GM23338 (cell line): Measurements from ENCODE around the gene DPF3. TPM values are rescaled to one million over a fixed set of nuclear protein-coding genes. Genes with fewer than 3 reads are reported as not detected.

Source experiments
- ATAC-seq: fragments of 200-7000 bp; cut with Tn5 transposase; 3 replicates; pipeline ENCODE4 v1.9.1; 2020
- DNase-seq: peaks from one replicate; pipeline ENCODE4 v3.0.0-alpha.2; 2015; ENCODE audit warnings: low spot score
- H2AFZ ChIP-seq: fragments of 200-600 bp; sonication (generic); 2 replicates; pipeline ENCODE4 v1.8.0; 2016; ENCODE audit warnings: antibody characterized with exemption, mild to moderate bottlenecking, moderate library complexity
- H3F3A ChIP-seq: fragments of 200-600 bp; sonication (generic); replicated peaks from 2 replicates; pipeline ENCODE4 v1.8.0; 2017; ENCODE audit warnings: antibody characterized with exemption, mixed run types, low read depth
- H3K27ac ChIP-seq: fragments of 200-600 bp; sonication (generic); 2 replicates; pipeline ENCODE4 v1.6.1; 2016; ENCODE audit warnings: low read depth
- H3K27me3 ChIP-seq: fragments of 200-600 bp; sonication (generic); 2 replicates; pipeline ENCODE4 v1.8.0; 2016; ENCODE audit warnings: mild to moderate bottlenecking, mixed run types, moderate library complexity; ENCODE audit not compliant: insufficient read depth
- H3K36me3 ChIP-seq: fragments of 200-600 bp; sonication (generic); 2 replicates; pipeline ENCODE4 v1.8.0; 2016; ENCODE audit warnings: mild to moderate bottlenecking; ENCODE audit not compliant: insufficient read depth
- H3K4me1 ChIP-seq: fragments of 200-600 bp; sonication (generic); 2 replicates; pipeline ENCODE4 v1.8.0; 2016; ENCODE audit warnings: mild to moderate bottlenecking, moderate library complexity; ENCODE audit not compliant: insufficient read depth
- H3K4me2 ChIP-seq: fragments of 200-600 bp; sonication (generic); 2 replicates; pipeline ENCODE4 v1.7.1; 2017; ENCODE audit warnings: mixed run types
- H3K4me3 ChIP-seq: fragments of 200-600 bp; sonication (generic); 2 replicates; pipeline ENCODE4 v1.6.1; 2016; ENCODE audit warnings: mixed run types
- H3K79me2 ChIP-seq: fragments of 200-600 bp; sonication (generic); replicated peaks from 2 replicates; pipeline ENCODE4 v1.8.0; 2017; ENCODE audit warnings: mild to moderate bottlenecking; ENCODE audit not compliant: insufficient read depth
- H3K9me2 ChIP-seq: fragments of 200-600 bp; sonication (generic); 2 replicates; pipeline ENCODE4 v1.8.0; 2017; ENCODE audit not compliant: insufficient read depth
- H4K20me1 ChIP-seq: fragments of 200-600 bp; sonication (generic); replicated peaks from 2 replicates; pipeline ENCODE4 v1.8.0; 2017; ENCODE audit warnings: mild to moderate bottlenecking; ENCODE audit not compliant: insufficient read depth
- H3K27ac Mint-ChIP-seq: 2 replicates; pipeline ENCODE4 v1.8.0; 2020; ENCODE audit warnings: inconsistent platforms, mild to moderate bottlenecking, moderate library complexity, mixed read lengths
- H3K27me3 Mint-ChIP-seq: 3 replicates; pipeline ENCODE4 v1.8.0; 2022; ENCODE audit warnings: low read depth, mild to moderate bottlenecking, moderate library complexity, mixed read lengths, inconsistent platforms; ENCODE audit not compliant: insufficient read depth, poor library complexity
- H3K36me3 Mint-ChIP-seq: 3 replicates; pipeline ENCODE4 v1.8.0; 2021; ENCODE audit warnings: low read depth, mild to moderate bottlenecking, inconsistent platforms, moderate library complexity, mixed read lengths
- H3K4me1 Mint-ChIP-seq: 3 replicates; pipeline ENCODE4 v1.8.0; 2020; ENCODE audit warnings: mild to moderate bottlenecking, inconsistent platforms, mixed read lengths
- H3K4me3 Mint-ChIP-seq: 3 replicates; pipeline ENCODE4 v1.8.0; 2021; ENCODE audit warnings: moderate library complexity, mild to moderate bottlenecking, inconsistent platforms, mixed read lengths
- H3K9me3 Mint-ChIP-seq: 3 replicates; pipeline ENCODE4 v1.8.0; 2020; ENCODE audit warnings: moderate library complexity, mild to moderate bottlenecking, inconsistent platforms, mixed read lengths
- CREB1 ChIP-seq: fragments of 250-450 bp; sonication (Bioruptor Pico); IDR thresholded peaks from 2 replicates; pipeline ENCODE4 v1.5.0; 2020; ENCODE audit warnings: low read depth, mild to moderate bottlenecking, moderate library complexity
- EZH2 ChIP-seq: fragments of 200-600 bp; sonication (generic); IDR thresholded peaks from one replicate; pipeline ENCODE4 v1.8.0; 2017; ENCODE audit warnings: antibody characterized with exemption, mild to moderate bottlenecking, low read depth; ENCODE audit not compliant: unreplicated experiment
- EZH2phosphoT487 ChIP-seq: fragments of 200-600 bp; sonication (generic); IDR thresholded peaks from one replicate; pipeline ENCODE4 v1.8.1; 2018; ENCODE audit warnings: antibody characterized with exemption; ENCODE audit not compliant: unreplicated experiment
- JUNB ChIP-seq: IDR thresholded peaks from one replicate; pipeline ENCODE4 v1.6.1; 2016; ENCODE audit warnings: antibody characterized with exemption; ENCODE audit not compliant: unreplicated experiment
- NANOG ChIP-seq: IDR thresholded peaks from 2 replicates; pipeline ENCODE4 v1.6.1; 2016; ENCODE audit warnings: antibody characterized with exemption, borderline replicate concordance
- POLR2AphosphoS5 ChIP-seq: IDR thresholded peaks from 2 replicates; pipeline ENCODE4 v1.6.1; 2016; ENCODE audit warnings: antibody characterized with exemption, low read depth
- STAT1 ChIP-seq: IDR thresholded peaks from one replicate; pipeline ENCODE4 v1.6.1; 2016; ENCODE audit warnings: antibody characterized with exemption; ENCODE audit not compliant: unreplicated experiment
- ZNF114 ChIP-seq: fragments of 250-450 bp; sonication (Bioruptor Pico); IDR thresholded peaks from 2 replicates; pipeline ENCODE4 v1.5.0; 2020; ENCODE audit warnings: mild to moderate bottlenecking, moderate library complexity
- ZNF331 ChIP-seq: fragments of 250-450 bp; sonication (Bioruptor Pico); IDR thresholded peaks from 2 replicates; pipeline ENCODE4 v1.5.0; 2020; ENCODE audit warnings: low read depth, mild to moderate bottlenecking, moderate library complexity
- polyA plus RNA-seq: library from polyadenylated mRNA; unstranded; fragments of >200 nt; fragmentation: Nextera tagmentation; extraction: Ambion mirVana; gene quantifications from 2 replicates; pipeline ENCODE4 v1.2.1, GENCODE V29; 2016
- total RNA-seq: library from RNA; depleted of rRNA; stranded (reverse); fragments of >200 nt; shearing (Covaris generic); gene quantifications from 2 replicates; pipeline ENCODE4 v1.2.3, GENCODE V29; 2014
- TF ChIP-seq, protein P1 (sequence below): IDR thresholded peaks from one replicate; pipeline ENCODE4 v1.6.1; 2018; ENCODE audit warnings: antibody characterized with exemption; ENCODE audit not compliant: unreplicated experiment
- TF ChIP-seq, protein P2 (sequence below): fragments of 250-450 bp; sonication (Bioruptor Pico); IDR thresholded peaks from 2 replicates; pipeline ENCODE4 v1.5.0; 2020; ENCODE audit warnings: mild to moderate bottlenecking, moderate library complexity
- TF ChIP-seq, protein P3 (sequence below), 2 experiments: fragments of 200-600 bp in 1 of 2; sonication (generic) in 1 of 2; conservative IDR thresholded peaks; 2 replicates each; pipeline versions ENCODE4 v1.5.1 to v1.6.1; 2016 to 2017; ENCODE audit warnings: antibody characterized with exemption in 2 of 2, low read depth in 2 of 2, mild to moderate bottlenecking in 2 of 2, moderate library complexity in 1 of 2
- TF ChIP-seq, protein P4 (sequence below): IDR thresholded peaks from 2 replicates; pipeline ENCODE4 v1.6.1; 2016; ENCODE audit warnings: antibody characterized with exemption

DPF3 gene
- total and polyA plus RNA-seq, 2 experiments from 2014 or later: 0.18 to 1.0 TPM

DNA sequence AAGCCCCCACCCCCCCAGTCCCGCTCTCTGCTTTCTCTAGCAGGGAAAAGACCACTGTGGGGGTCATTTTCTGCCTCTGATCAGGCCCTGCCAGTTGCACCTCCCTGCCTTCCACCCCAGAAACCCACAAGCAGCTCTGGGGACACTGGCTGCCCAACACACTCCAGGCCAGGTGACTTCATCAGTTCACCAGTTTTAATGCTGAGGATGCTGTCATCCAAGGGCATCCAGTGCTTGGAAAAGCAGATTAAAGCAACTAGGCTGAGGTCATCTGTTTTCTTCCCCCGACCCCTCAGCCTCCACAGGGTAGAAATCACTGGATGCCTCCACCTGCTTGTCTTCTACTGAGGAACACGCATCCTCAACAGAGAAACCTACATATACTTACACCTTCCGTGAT lies 282.4 kb downstream of the DPF3 start:
- no peak overlapping the region for H3K4me3 Mint-ChIP-seq
- no peak for ATAC-seq
- Histone ChIP-seq H2AFZ (no peak overlapping the region), H3K4me1 (no peaks in the 10 kb centered on the region), H3K36me3 (no peaks in the 10 kb centered on the region), H3K79me2 (no peaks in the 10 kb centered on the region), H3F3A (no peaks in the 10 kb centered on the region), H4K20me1 (no peaks in the 10 kb centered on the region), H3K27ac (no peak overlapping the region), H3K27me3 (no peaks in the 10 kb centered on the region), H3K4me3 (no peak overlapping the region), H3K9me2 (peaks cover under 1% of the 10 kb centered on the region; the same call in 1 of the 2 replicates), H3K4me2 (no peak overlapping the region)
- DNase-seq: no peak
- no peak overlapping the region for H3K27ac Mint-ChIP-seq
- no peak for TF ChIP-seq JUNB
- TF ChIP-seq ZNF114 (CRISPR knock-in tag): no peak
- TF ChIP-seq, protein P1, sequence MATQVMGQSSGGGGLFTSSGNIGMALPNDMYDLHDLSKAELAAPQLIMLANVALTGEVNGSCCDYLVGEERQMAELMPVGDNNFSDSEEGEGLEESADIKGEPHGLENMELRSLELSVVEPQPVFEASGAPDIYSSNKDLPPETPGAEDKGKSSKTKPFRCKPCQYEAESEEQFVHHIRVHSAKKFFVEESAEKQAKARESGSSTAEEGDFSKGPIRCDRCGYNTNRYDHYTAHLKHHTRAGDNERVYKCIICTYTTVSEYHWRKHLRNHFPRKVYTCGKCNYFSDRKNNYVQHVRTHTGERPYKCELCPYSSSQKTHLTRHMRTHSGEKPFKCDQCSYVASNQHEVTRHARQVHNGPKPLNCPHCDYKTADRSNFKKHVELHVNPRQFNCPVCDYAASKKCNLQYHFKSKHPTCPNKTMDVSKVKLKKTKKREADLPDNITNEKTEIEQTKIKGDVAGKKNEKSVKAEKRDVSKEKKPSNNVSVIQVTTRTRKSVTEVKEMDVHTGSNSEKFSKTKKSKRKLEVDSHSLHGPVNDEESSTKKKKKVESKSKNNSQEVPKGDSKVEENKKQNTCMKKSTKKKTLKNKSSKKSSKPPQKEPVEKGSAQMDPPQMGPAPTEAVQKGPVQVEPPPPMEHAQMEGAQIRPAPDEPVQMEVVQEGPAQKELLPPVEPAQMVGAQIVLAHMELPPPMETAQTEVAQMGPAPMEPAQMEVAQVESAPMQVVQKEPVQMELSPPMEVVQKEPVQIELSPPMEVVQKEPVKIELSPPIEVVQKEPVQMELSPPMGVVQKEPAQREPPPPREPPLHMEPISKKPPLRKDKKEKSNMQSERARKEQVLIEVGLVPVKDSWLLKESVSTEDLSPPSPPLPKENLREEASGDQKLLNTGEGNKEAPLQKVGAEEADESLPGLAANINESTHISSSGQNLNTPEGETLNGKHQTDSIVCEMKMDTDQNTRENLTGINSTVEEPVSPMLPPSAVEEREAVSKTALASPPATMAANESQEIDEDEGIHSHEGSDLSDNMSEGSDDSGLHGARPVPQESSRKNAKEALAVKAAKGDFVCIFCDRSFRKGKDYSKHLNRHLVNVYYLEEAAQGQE: no peak
- TF ChIP-seq, protein P2, sequence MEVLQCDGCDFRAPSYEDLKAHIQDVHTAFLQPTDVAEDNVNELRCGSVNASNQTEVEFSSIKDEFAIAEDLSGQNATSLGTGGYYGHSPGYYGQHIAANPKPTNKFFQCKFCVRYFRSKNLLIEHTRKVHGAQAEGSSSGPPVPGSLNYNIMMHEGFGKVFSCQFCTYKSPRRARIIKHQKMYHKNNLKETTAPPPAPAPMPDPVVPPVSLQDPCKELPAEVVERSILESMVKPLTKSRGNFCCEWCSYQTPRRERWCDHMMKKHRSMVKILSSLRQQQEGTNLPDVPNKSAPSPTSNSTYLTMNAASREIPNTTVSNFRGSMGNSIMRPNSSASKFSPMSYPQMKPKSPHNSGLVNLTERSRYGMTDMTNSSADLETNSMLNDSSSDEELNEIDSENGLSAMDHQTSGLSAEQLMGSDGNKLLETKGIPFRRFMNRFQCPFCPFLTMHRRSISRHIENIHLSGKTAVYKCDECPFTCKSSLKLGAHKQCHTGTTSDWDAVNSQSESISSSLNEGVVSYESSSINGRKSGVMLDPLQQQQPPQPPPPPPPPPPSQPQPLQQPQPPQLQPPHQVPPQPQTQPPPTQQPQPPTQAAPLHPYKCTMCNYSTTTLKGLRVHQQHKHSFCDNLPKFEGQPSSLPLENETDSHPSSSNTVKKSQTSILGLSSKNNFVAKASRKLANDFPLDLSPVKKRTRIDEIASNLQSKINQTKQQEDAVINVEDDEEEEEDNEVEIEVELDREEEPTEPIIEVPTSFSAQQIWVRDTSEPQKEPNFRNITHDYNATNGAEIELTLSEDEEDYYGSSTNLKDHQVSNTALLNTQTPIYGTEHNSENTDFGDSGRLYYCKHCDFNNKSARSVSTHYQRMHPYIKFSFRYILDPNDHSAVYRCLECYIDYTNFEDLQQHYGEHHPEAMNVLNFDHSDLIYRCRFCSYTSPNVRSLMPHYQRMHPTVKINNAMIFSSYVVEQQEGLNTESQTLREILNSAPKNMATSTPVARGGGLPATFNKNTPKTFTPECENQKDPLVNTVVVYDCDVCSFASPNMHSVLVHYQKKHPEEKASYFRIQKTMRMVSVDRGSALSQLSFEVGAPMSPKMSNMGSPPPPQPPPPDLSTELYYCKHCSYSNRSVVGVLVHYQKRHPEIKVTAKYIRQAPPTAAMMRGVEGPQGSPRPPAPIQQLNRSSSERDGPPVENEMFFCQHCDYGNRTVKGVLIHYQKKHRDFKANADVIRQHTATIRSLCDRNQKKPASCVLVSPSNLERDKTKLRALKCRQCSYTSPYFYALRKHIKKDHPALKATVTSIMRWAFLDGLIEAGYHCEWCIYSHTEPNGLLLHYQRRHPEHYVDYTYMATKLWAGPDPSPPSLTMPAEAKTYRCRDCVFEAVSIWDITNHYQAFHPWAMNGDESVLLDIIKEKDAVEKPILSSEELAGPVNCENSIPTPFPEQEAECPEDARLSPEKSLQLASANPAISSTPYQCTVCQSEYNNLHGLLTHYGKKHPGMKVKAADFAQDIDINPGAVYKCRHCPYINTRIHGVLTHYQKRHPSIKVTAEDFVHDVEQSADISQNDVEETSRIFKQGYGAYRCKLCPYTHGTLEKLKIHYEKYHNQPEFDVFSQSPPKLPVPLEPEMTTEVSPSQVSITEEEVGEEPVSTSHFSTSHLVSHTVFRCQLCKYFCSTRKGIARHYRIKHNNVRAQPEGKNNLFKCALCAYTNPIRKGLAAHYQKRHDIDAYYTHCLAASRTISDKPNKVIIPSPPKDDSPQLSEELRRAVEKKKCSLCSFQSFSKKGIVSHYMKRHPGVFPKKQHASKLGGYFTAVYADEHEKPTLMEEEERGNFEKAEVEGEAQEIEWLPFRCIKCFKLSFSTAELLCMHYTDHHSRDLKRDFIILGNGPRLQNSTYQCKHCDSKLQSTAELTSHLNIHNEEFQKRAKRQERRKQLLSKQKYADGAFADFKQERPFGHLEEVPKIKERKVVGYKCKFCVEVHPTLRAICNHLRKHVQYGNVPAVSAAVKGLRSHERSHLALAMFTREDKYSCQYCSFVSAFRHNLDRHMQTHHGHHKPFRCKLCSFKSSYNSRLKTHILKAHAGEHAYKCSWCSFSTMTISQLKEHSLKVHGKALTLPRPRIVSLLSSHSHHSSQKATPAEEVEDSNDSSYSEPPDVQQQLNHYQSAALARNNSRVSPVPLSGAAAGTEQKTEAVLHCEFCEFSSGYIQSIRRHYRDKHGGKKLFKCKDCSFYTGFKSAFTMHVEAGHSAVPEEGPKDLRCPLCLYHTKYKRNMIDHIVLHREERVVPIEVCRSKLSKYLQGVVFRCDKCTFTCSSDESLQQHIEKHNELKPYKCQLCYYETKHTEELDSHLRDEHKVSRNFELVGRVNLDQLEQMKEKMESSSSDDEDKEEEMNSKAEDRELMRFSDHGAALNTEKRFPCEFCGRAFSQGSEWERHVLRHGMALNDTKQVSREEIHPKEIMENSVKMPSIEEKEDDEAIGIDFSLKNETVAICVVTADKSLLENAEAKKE (CRISPR knock-in tag): no peak
- TF ChIP-seq NANOG: no peak
- TF ChIP-seq STAT1: no peak
- TF ChIP-seq POLR2AphosphoS5: no peak
- TF ChIP-seq, protein P3, sequence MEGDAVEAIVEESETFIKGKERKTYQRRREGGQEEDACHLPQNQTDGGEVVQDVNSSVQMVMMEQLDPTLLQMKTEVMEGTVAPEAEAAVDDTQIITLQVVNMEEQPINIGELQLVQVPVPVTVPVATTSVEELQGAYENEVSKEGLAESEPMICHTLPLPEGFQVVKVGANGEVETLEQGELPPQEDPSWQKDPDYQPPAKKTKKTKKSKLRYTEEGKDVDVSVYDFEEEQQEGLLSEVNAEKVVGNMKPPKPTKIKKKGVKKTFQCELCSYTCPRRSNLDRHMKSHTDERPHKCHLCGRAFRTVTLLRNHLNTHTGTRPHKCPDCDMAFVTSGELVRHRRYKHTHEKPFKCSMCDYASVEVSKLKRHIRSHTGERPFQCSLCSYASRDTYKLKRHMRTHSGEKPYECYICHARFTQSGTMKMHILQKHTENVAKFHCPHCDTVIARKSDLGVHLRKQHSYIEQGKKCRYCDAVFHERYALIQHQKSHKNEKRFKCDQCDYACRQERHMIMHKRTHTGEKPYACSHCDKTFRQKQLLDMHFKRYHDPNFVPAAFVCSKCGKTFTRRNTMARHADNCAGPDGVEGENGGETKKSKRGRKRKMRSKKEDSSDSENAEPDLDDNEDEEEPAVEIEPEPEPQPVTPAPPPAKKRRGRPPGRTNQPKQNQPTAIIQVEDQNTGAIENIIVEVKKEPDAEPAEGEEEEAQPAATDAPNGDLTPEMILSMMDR (conservative IDR thresholded peaks at IDR 0.05; ENCODE audit: low read depth in 2 of 2): no peak
- TF ChIP-seq, protein P4, sequence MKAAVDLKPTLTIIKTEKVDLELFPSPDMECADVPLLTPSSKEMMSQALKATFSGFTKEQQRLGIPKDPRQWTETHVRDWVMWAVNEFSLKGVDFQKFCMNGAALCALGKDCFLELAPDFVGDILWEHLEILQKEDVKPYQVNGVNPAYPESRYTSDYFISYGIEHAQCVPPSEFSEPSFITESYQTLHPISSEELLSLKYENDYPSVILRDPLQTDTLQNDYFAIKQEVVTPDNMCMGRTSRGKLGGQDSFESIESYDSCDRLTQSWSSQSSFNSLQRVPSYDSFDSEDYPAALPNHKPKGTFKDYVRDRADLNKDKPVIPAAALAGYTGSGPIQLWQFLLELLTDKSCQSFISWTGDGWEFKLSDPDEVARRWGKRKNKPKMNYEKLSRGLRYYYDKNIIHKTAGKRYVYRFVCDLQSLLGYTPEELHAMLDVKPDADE: no peak
- no peak for TF ChIP-seq ZNF331
- TF ChIP-seq EZH2phosphoT487: no peak
- TF ChIP-seq EZH2: no peak
- no peak for TF ChIP-seq CREB1 (CRISPR knock-in tag)
- peaks cover 10% of the 10 kb centered on the region for H3K27me3 Mint-ChIP-seq
- H3K36me3 Mint-ChIP-seq: no peaks in the 10 kb centered on the region
- no peaks in the 10 kb centered on the region for H3K9me3 Mint-ChIP-seq
- peaks cover 7% of the 10 kb centered on the region; the same call in 2 of the 3 replicates for H3K4me1 Mint-ChIP-seq
